ENCODE measurements around the gene NDUFAF7. TPM values are rescaled to one million over a fixed set of nuclear protein-coding genes. Genes with fewer than 3 reads are reported as not detected.

The NDUFAF7 gene
- total RNA-seq, 5 donors from 2014 or later (not counting 1 experiment from before 2014, with no cell fraction given), result 20.2 to 30.3 (median 24.6) TPM

GRCh38 chr2:37267685-37268084 is 36.2 kb downstream of the NDUFAF7 start:
- no peaks in the 10 kb centered on the region for H3K27me3 ChIP-seq (replicated peaks in 1 of 2; ENCODE audit: control insufficient read depth in 2 of 2, extremely low read depth in 1 of 2, insufficient read depth in 2 of 2, low read length in 1 of 2)
- H3K4me1 ChIP-seq (ENCODE audit: control insufficient read depth in 1 of 2, extremely low read depth in 1 of 2, insufficient read depth in 2 of 2, low read length in 2 of 2), result no peaks in the 10 kb centered on the region
- H3K4me3 ChIP-seq (ENCODE audit: control insufficient read depth in 1 of 2, extremely low read depth in 1 of 2, low read length in 1 of 2), result no peak overlapping the region
- H3K36me3 ChIP-seq (ENCODE audit: control insufficient read depth in 2 of 2, extremely low read depth in 1 of 2, insufficient read depth in 1 of 2, low read length in 1 of 2), result peaks cover 8 to 26% of the 10 kb centered on the region in 2 donors
- DNase-seq, result no peak
- peaks cover 39% of the 10 kb centered on the region for H3K36me3 Mint-ChIP-seq
- H3K27ac ChIP-seq (ENCODE audit: low read length), result no peak overlapping the region
- H3K27me3 Mint-ChIP-seq, result no peaks in the 10 kb centered on the region
- H3K4me1 Mint-ChIP-seq, result peaks cover 2 to 9% (median 3%) of the 10 kb centered on the region in 3 donors
- H3K9me3 Mint-ChIP-seq, result no peaks in the 10 kb centered on the region
- no peaks in the 10 kb centered on the region for H3K9me3 ChIP-seq
- ChIA-PET POLR2A (no interaction called here), CTCF (no interaction called here)
- no peak overlapping the region for H3K4me3 Mint-ChIP-seq
- ATAC-seq (replicated peaks in 1 of 4), result no peak
- H3K27ac Mint-ChIP-seq, result no peak overlapping the region

GRCh38 chr2:37268111-37268510 is 36.7 kb downstream of the NDUFAF7 start:
- Histone ChIP-seq H3K27me3 (replicated peaks in 1 of 2; ENCODE audit: control insufficient read depth in 2 of 2, extremely low read depth in 1 of 2, insufficient read depth in 2 of 2, low read length in 1 of 2) (no peaks in the 10 kb centered on the region), H3K9me3 (no peaks in the 10 kb centered on the region), H3K36me3 (ENCODE audit: control insufficient read depth in 2 of 2, extremely low read depth in 1 of 2, insufficient read depth in 1 of 2, low read length in 1 of 2) (peaks cover 8 to 26% of the 10 kb centered on the region in 2 donors), H3K4me1 (ENCODE audit: control insufficient read depth in 1 of 2, extremely low read depth in 1 of 2, insufficient read depth in 2 of 2, low read length in 2 of 2) (no peaks in the 10 kb centered on the region), H3K4me3 (ENCODE audit: control insufficient read depth in 1 of 2, extremely low read depth in 1 of 2, low read length in 1 of 2) (no peak overlapping the region), H3K27ac (ENCODE audit: low read length) (no peak overlapping the region)
- peaks cover 2 to 9% (median 2%) of the 10 kb centered on the region in 3 donors for H3K4me1 Mint-ChIP-seq
- CTCF ChIA-PET, result no interaction called here
- H3K36me3 Mint-ChIP-seq, result peaks cover 40% of the 10 kb centered on the region
- H3K27ac Mint-ChIP-seq, result no peak overlapping the region
- POLR2A ChIA-PET, result no interaction called here
- ATAC-seq (replicated peaks in 1 of 4) (no peak), DNase-seq (no peak)
- no peaks in the 10 kb centered on the region for H3K27me3 Mint-ChIP-seq
- no peaks in the 10 kb centered on the region for H3K9me3 Mint-ChIP-seq
- WGBS (ENCODE audit: insufficient coverage), result 100% methylated on average over 1 of the region's 4 CpGs
- no peak overlapping the region for H3K4me3 Mint-ChIP-seq

GRCh38 chr2:37271376-37272067 is 40.1 kb downstream of the NDUFAF7 start:
- CTCF ChIA-PET, result interaction anchor here (0.6 to 0.7 kb wide), 2 partner anchors 243 to 607 kb away, joined by 3 to 5 read pairs; no protein-coding TSS in a partner anchor
- Mint-ChIP-seq H3K27ac (no peak overlapping the region), H3K9me3 (no peaks in the 10 kb centered on the region), H3K4me1 (peaks cover 2 to 9% (median 2%) of the 10 kb centered on the region in 3 donors), H3K27me3 (no peaks in the 10 kb centered on the region), H3K4me3 (no peak overlapping the region), H3K36me3 (peaks cover 44% of the 10 kb centered on the region)
- Histone ChIP-seq H3K27ac (ENCODE audit: low read length) (no peak overlapping the region), H3K4me1 (ENCODE audit: control insufficient read depth in 1 of 2, extremely low read depth in 1 of 2, insufficient read depth in 2 of 2, low read length in 2 of 2) (no peaks in the 10 kb centered on the region), H3K36me3 (ENCODE audit: control insufficient read depth in 2 of 2, extremely low read depth in 1 of 2, insufficient read depth in 1 of 2, low read length in 1 of 2) (peaks cover 7 to 24% of the 10 kb centered on the region in 2 donors), H3K27me3 (replicated peaks in 1 of 2; ENCODE audit: control insufficient read depth in 2 of 2, extremely low read depth in 1 of 2, insufficient read depth in 2 of 2, low read length in 1 of 2) (no peaks in the 10 kb centered on the region), H3K9me3 (no peaks in the 10 kb centered on the region), H3K4me3 (ENCODE audit: control insufficient read depth in 1 of 2, extremely low read depth in 1 of 2, low read length in 1 of 2) (no peak overlapping the region)
- POLR2A ChIA-PET, result interaction anchor here in 1 of 2 donors (0.5 kb wide), 1 partner anchor 33 kb away, joined by 3 read pairs; no protein-coding TSS in a partner anchor
- WGBS (ENCODE audit: insufficient coverage), result 97% methylated on average over 3 of the region's 7 CpGs
- DNase-seq (no peak), ATAC-seq (replicated peaks in 1 of 4) (no peak)

GRCh38 chr2:37274359-37274965 is 43.0 kb downstream of the NDUFAF7 start:
- Histone ChIP-seq H3K4me1 (ENCODE audit: control insufficient read depth in 1 of 2, extremely low read depth in 1 of 2, insufficient read depth in 2 of 2, low read length in 2 of 2) (no peaks in the 10 kb centered on the region), H3K9me3 (no peaks in the 10 kb centered on the region), H3K27ac (ENCODE audit: low read length) (no peak overlapping the region), H3K27me3 (replicated peaks in 1 of 2; ENCODE audit: control insufficient read depth in 2 of 2, extremely low read depth in 1 of 2, insufficient read depth in 2 of 2, low read length in 1 of 2) (no peaks in the 10 kb centered on the region), H3K36me3 (ENCODE audit: control insufficient read depth in 2 of 2, extremely low read depth in 1 of 2, insufficient read depth in 1 of 2, low read length in 1 of 2) (peaks cover 7 to 15% of the 10 kb centered on the region in 2 donors), H3K4me3 (ENCODE audit: control insufficient read depth in 1 of 2, extremely low read depth in 1 of 2, low read length in 1 of 2) (no peak overlapping the region)
- no peak for ATAC-seq (replicated peaks in 1 of 4)
- no peak for DNase-seq
- ChIA-PET POLR2A (no interaction called here), CTCF (interaction anchor here (0.5 kb wide), 2 partner anchors 25 to 1554 kb away, joined by 3 to 5 read pairs; no protein-coding TSS in a partner anchor)
- Mint-ChIP-seq H3K27ac (no peak overlapping the region), H3K9me3 (no peaks in the 10 kb centered on the region), H3K4me3 (no peak overlapping the region), H3K4me1 (no peaks in the 10 kb centered on the region), H3K27me3 (no peaks in the 10 kb centered on the region), H3K36me3 (peaks cover 36% of the 10 kb centered on the region)
- WGBS (ENCODE audit: insufficient coverage), result no CpG with 5 or more reads among the region's 6 CpGs

- Mint-ChIP-seq H3K4me1 (no peaks in the 10 kb centered on the region), H3K9me3 (no peaks in the 10 kb centered on the region), H3K4me3 (no peak overlapping the region), H3K27ac (no peak overlapping the region), H3K36me3 (peaks cover 31% of the 10 kb centered on the region), H3K27me3 (no peaks in the 10 kb centered on the region)
- no peaks in the 10 kb centered on the region for H3K9me3 ChIP-seq
- ChIA-PET POLR2A (no interaction called here), CTCF (interaction anchor here in 1 of 2 donors (1.1 kb wide), 1 partner anchor 120 kb away, joined by 3 read pairs; no protein-coding TSS in a partner anchor)
- peaks cover 7 to 15% of the 10 kb centered on the region in 2 donors for H3K36me3 ChIP-seq (ENCODE audit: control insufficient read depth in 2 of 2, extremely low read depth in 1 of 2, insufficient read depth in 1 of 2, low read length in 1 of 2)
- no peak overlapping the region for H3K27ac ChIP-seq (ENCODE audit: low read length)
- no peak overlapping the region for H3K4me3 ChIP-seq (ENCODE audit: control insufficient read depth in 1 of 2, extremely low read depth in 1 of 2, low read length in 1 of 2)
- H3K27me3 ChIP-seq (replicated peaks in 1 of 2; ENCODE audit: control insufficient read depth in 2 of 2, extremely low read depth in 1 of 2, insufficient read depth in 2 of 2, low read length in 1 of 2), result no peaks in the 10 kb centered on the region
- no peaks in the 10 kb centered on the region for H3K4me1 ChIP-seq (ENCODE audit: control insufficient read depth in 1 of 2, extremely low read depth in 1 of 2, insufficient read depth in 2 of 2, low read length in 2 of 2)
- WGBS (ENCODE audit: insufficient coverage), result no CpG with 5 or more reads among the region's 2 CpGs
- DNase-seq, result no peak
- ATAC-seq (replicated peaks in 1 of 4), result no peak
These were observed 44.8 kb downstream of the NDUFAF7 start for GRCh38 chr2:37276291-37276690.

- Histone ChIP-seq H3K27me3 (replicated peaks in 1 of 2; ENCODE audit: control insufficient read depth in 2 of 2, extremely low read depth in 1 of 2, insufficient read depth in 2 of 2, low read length in 1 of 2) (no peaks in the 10 kb centered on the region), H3K4me3 (ENCODE audit: control insufficient read depth in 1 of 2, extremely low read depth in 1 of 2, low read length in 1 of 2) (no peak overlapping the region), H3K4me1 (ENCODE audit: control insufficient read depth in 1 of 2, extremely low read depth in 1 of 2, insufficient read depth in 2 of 2, low read length in 2 of 2) (no peaks in the 10 kb centered on the region), H3K36me3 (ENCODE audit: control insufficient read depth in 2 of 2, extremely low read depth in 1 of 2, insufficient read depth in 1 of 2, low read length in 1 of 2) (peaks cover 0 to 15% of the 10 kb centered on the region in 2 donors), H3K27ac (ENCODE audit: low read length) (no peak overlapping the region), H3K9me3 (no peaks in the 10 kb centered on the region)
- Mint-ChIP-seq H3K4me3 (no peak overlapping the region), H3K27ac (no peak overlapping the region), H3K36me3 (peaks cover 27% of the 10 kb centered on the region), H3K27me3 (no peaks in the 10 kb centered on the region), H3K4me1 (no peaks in the 10 kb centered on the region), H3K9me3 (no peaks in the 10 kb centered on the region)
- DNase-seq, result no peak
- ATAC-seq (replicated peaks in 1 of 4), result no peak
- no CpG with 5 or more reads among the region's 1 CpG for WGBS (ENCODE audit: insufficient coverage)
- CTCF ChIA-PET, result no interaction called here
- POLR2A ChIA-PET, result no interaction called here
These were observed 50.5 kb downstream of the NDUFAF7 start for GRCh38 chr2:37281916-37282315.

All from T-cell (primary cell).